AG04450 (cell line): ENCODE measurements around the gene UMPS. TPM values are rescaled to one million over a fixed set of nuclear protein-coding genes. Genes with fewer than 3 reads are reported as not detected.

Source experiments
- CTCF ChIA-PET: fragments of 300-600, 350-600 bp; formaldehyde crosslinking; extraction: SDS; loops from one replicate; lab custom pipeline; 2022; ENCODE audit warnings: antibody characterized with exemption, inconsistent platforms; lab: Charles Lee
- POLR2A ChIA-PET: fragments of 350-600 bp; formaldehyde crosslinking; extraction: SDS; loops from one replicate; lab custom pipeline; 2021; ENCODE audit warnings: antibody characterized with exemption, inconsistent platforms; lab: Yijun Ruan, JAX
- DNase-seq: peaks from one replicate; pipeline ENCODE4 v3.0.0-alpha.2; 2011; ENCODE audit warnings: low read depth, low spot score
- H3K27ac ChIP-seq: one replicate; pipeline ENCODE4 v1.5.1; 2012; ENCODE audit warnings: low read depth, low read length, control low read depth
- H3K27me3 ChIP-seq: one replicate; pipeline ENCODE4 v1.6.0; 2012; ENCODE audit warnings: low read length; ENCODE audit not compliant: control insufficient read depth, insufficient read depth
- H3K4me3 ChIP-seq: 2 replicates; pipeline ENCODE4 v1.5.1; 2011; ENCODE audit warnings: mild to moderate bottlenecking, low read depth, low read length, control low read depth
- H3K9me3 ChIP-seq: 2 replicates; pipeline ENCODE4 v1.5.1; 2012; ENCODE audit warnings: low read length; ENCODE audit not compliant: control insufficient read depth, insufficient read depth
- CTCF ChIP-seq: IDR thresholded peaks from 2 replicates; pipeline ENCODE4 v1.5.1; 2011; ENCODE audit warnings: low read depth, low read length, control low read depth, inconsistent platforms
- polyA plus RNA-seq: library from polyadenylated mRNA; depleted of rRNA; stranded (reverse); fragments of >200 nt; gene quantifications from 2 replicates; pipeline ENCODE4 v1.2.3, GENCODE V29; 2011; rRNA removed
- small RNA-seq: library from RNA; depleted of rRNA; stranded (forward); fragments of <200 nt; gene quantifications from one replicate; pipeline ENCODE3, GENCODE V24; 2012; ENCODE audit warnings: low read depth; ENCODE audit not compliant: insufficient read length

The UMPS gene
- polyA plus RNA-seq, 1 experiment, result 27.9 TPM

- Histone ChIP-seq H3K9me3 (no peaks in the 10 kb centered on the region; the same call in 1 of the 2 replicates), H3K4me3 (no peak overlapping the region), H3K27ac (no peak overlapping the region), H3K27me3 (no peaks in the 10 kb centered on the region)
- ChIA-PET CTCF (no interaction called here), POLR2A (no interaction called here)
- no peak for DNase-seq
- no peak for TF ChIP-seq CTCF
Measured at GRCh38 chr3:124797426-124797945, 67.2 kb downstream of the UMPS start.

Small RNA genes lying within 50 kb of the gene (small RNA-seq; reads per million reads assigned to genes)
- not detected for gene MIR544B

Other genes with a start within 250 kb of the UMPS start
- 127 and 207 TPM in 2 replicates for gene ITGB5, start 156.9 kb downstream of the UMPS start, polyA plus RNA-seq
- gene MUC13, start 204.3 kb downstream of the UMPS start, polyA plus RNA-seq, result 0.12 TPM in 1 of 2 replicates, not detected in the other